Panc1 (cell line): ENCODE results near the gene CDH13. TPM values are rescaled to one million over a fixed set of nuclear protein-coding genes. Genes with fewer than 3 reads are reported as not detected.

Experiments used
- ATAC-seq: fragments of 200-7000 bp; cut with Tn5 transposase; 2 replicates; pipeline ENCODE4 v1.9.1; 2020; ENCODE audit warnings: mild to moderate bottlenecking, moderate library complexity
- BruUV-seq: library from RNA; stranded (reverse); fragments of 400-500 nt; replicated peaks from 2 replicates; lab custom pipeline; 2021; lab: Mats Ljungman, UMichigan
- CTCF ChIA-PET: fragments of 300-600 bp; sonication (Branson Sonifier 250); formaldehyde crosslinking; loops from one replicate; lab custom pipeline; 2022; ENCODE audit warnings: antibody characterized with exemption; lab: Charles Lee
- POLR2A ChIA-PET: fragments of 300-600 bp; sonication (Branson Sonifier 250); formaldehyde crosslinking; loops from one replicate; lab custom pipeline; 2022; ENCODE audit warnings: antibody characterized with exemption; lab: Charles Lee
- DNase-seq: peaks from one replicate; pipeline ENCODE4 v3.0.0-alpha.2; 2010; ENCODE audit warnings: low read depth, low spot score
- H3K27ac ChIP-seq: 2 replicates; pipeline ENCODE4 v1.5.1; 2011; ENCODE audit warnings: mild to moderate bottlenecking, low read length, inconsistent platforms
- H3K27me3 ChIP-seq: fragments of 200-500 bp; sonication (Bioruptor generic); 2 replicates; pipeline ENCODE4 v1.6.0; 2014; ENCODE audit warnings: low read length, inconsistent platforms; ENCODE audit not compliant: control insufficient read depth, insufficient read depth
- H3K36me3 ChIP-seq: fragments of 200-500 bp; sonication (Bioruptor generic); 2 replicates; pipeline ENCODE4 v1.5.1; 2014; ENCODE audit warnings: inconsistent platforms, mild to moderate bottlenecking, low read length, moderate library complexity; ENCODE audit not compliant: control insufficient read depth, insufficient read depth
- H3K4me1 ChIP-seq: 2 replicates; pipeline ENCODE4 v1.5.1; 2011; ENCODE audit warnings: inconsistent platforms, mild to moderate bottlenecking, low read length, moderate library complexity; ENCODE audit not compliant: control insufficient read depth, insufficient read depth
- H3K4me3 ChIP-seq, 2 experiments: 2 replicates each; pipeline ENCODE4 v1.5.1; 2011 to 2012; ENCODE audit warnings: low read depth in 2 of 2, low read length in 2 of 2, mild to moderate bottlenecking in 2 of 2, inconsistent platforms in 1 of 2, moderate library complexity in 1 of 2
- H3K9me3 ChIP-seq: fragments of 200-500 bp; sonication (Bioruptor generic); 2 replicates; pipeline ENCODE4 v1.5.1; 2014; ENCODE audit warnings: low read depth, mild to moderate bottlenecking, inconsistent platforms, low read length, moderate library complexity; ENCODE audit not compliant: control insufficient read depth, insufficient read depth
- CTCF ChIP-seq: fragments of 450-650 bp; IDR thresholded peaks from 2 replicates; pipeline ENCODE4 v1.5.1; 2017; ENCODE audit warnings: mild to moderate bottlenecking
- POLR2AphosphoS5 ChIP-seq: IDR thresholded peaks from 2 replicates; pipeline ENCODE4 v1.6.1; 2012; ENCODE audit warnings: mild to moderate bottlenecking, low read depth, low read length, moderate library complexity
- SIN3A ChIP-seq: IDR thresholded peaks from 2 replicates; pipeline ENCODE4 v1.6.1; 2012; ENCODE audit warnings: low read depth, mild to moderate bottlenecking, low read length, moderate library complexity, borderline replicate concordance; ENCODE audit not compliant: insufficient read depth
- TCF7L2 ChIP-seq: IDR thresholded peaks from 2 replicates; pipeline ENCODE4 v1.6.1; 2011; ENCODE audit warnings: mild to moderate bottlenecking, low read depth, low read length, inconsistent platforms
- in situ Hi-C: cut with HindIII; loops from 2 replicates; pipeline ENCODE4 v1.10.0; 2016; ENCODE audit warnings: low sequenced_read_pairs, low pct_unique_long_range_greater_than_20kb
- intact Hi-C: fragments of 100-400 bp; cut with micrococcal nuclease; formaldehyde crosslinking; loops from one replicate; pipeline ENCODE4 v1.10.0; 2022; ENCODE audit not compliant: unreplicated experiment
- total RNA-seq: library from RNA; stranded (reverse); gene quantifications from one replicate; pipeline ENCODE4 v1.2.1, GENCODE V29; 2021; ENCODE audit not compliant: unreplicated experiment
- TF ChIP-seq, protein P1 (sequence below), 2 experiments: IDR thresholded peaks; 2 replicates each; pipeline ENCODE4 v1.6.1; 2011 to 2012; ENCODE audit warnings: low read depth in 2 of 2, control low read depth in 1 of 2, low read length in 1 of 2, mild to moderate bottlenecking in 1 of 2, moderate library complexity in 1 of 2; ENCODE audit not compliant: insufficient read depth in 1 of 2

The CDH13 gene
- total RNA-seq, 1 experiment from 2014 or later = not detected

- in situ Hi-C loops = no loop called here
- no TSS peak for BruUV-seq
- ATAC-seq (no peak), DNase-seq (no peak)
- intact Hi-C loops = no loop called here
- TF ChIP-seq TCF7L2 (no peak), POLR2AphosphoS5 (no peak), CTCF (no peak), SIN3A (no peak)
- TF ChIP-seq, protein P1, sequence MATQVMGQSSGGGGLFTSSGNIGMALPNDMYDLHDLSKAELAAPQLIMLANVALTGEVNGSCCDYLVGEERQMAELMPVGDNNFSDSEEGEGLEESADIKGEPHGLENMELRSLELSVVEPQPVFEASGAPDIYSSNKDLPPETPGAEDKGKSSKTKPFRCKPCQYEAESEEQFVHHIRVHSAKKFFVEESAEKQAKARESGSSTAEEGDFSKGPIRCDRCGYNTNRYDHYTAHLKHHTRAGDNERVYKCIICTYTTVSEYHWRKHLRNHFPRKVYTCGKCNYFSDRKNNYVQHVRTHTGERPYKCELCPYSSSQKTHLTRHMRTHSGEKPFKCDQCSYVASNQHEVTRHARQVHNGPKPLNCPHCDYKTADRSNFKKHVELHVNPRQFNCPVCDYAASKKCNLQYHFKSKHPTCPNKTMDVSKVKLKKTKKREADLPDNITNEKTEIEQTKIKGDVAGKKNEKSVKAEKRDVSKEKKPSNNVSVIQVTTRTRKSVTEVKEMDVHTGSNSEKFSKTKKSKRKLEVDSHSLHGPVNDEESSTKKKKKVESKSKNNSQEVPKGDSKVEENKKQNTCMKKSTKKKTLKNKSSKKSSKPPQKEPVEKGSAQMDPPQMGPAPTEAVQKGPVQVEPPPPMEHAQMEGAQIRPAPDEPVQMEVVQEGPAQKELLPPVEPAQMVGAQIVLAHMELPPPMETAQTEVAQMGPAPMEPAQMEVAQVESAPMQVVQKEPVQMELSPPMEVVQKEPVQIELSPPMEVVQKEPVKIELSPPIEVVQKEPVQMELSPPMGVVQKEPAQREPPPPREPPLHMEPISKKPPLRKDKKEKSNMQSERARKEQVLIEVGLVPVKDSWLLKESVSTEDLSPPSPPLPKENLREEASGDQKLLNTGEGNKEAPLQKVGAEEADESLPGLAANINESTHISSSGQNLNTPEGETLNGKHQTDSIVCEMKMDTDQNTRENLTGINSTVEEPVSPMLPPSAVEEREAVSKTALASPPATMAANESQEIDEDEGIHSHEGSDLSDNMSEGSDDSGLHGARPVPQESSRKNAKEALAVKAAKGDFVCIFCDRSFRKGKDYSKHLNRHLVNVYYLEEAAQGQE (IDR thresholded peaks at IDR 0.05; ENCODE audit: insufficient read depth in 1 of 2, low read depth in 2 of 2, low read length in 1 of 2) = no peak
- Histone ChIP-seq H3K27me3 (no peaks in the 10 kb centered on the region), H3K4me1 (no peaks in the 10 kb centered on the region), H3K4me3 (no peak overlapping the region), H3K9me3 (no peaks in the 10 kb centered on the region), H3K36me3 (no peaks in the 10 kb centered on the region), H3K27ac (no peak overlapping the region)
- CTCF ChIA-PET = no interaction called here
- POLR2A ChIA-PET = no interaction called here
Observed at GRCh38 chr16:83212301-83212841, 585.6 kb downstream of the CDH13 start.

DNA sequence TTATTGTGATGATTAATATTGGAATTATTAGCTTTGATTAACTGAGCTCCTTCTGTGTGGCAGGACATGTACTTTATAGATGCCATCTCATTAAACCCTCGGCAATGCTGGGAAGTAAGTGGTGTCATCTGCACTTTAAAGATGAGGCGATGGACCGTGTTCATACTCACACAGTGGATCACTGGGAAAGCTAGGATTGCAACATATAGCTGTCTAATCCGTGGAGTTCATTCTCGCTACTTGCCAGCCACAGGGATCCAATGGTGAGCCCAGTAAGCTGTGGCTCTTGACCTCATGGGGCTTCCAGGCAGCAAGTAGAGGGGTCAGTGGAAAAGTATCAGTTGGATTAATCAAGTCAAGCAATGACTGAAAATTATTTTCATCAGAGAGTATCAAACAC is 587.9 kb downstream of the CDH13 start:
- no peaks in the 10 kb centered on the region for H3K36me3 ChIP-seq
- no peaks in the 10 kb centered on the region for H3K9me3 ChIP-seq
- CTCF ChIA-PET = interaction anchor here (0.6 to 0.7 kb wide), 2 partner anchors 461 to 475 kb away, joined by 3 to 4 read pairs; no protein-coding TSS in a partner anchor
- H3K4me3 ChIP-seq = no peak overlapping the region
- BruUV-seq = no TSS peak
- DNase-seq (no peak), ATAC-seq (no peak)
- no peak overlapping the region for H3K27ac ChIP-seq
- intact Hi-C loops = loop anchor here (1.0 kb wide), 1 partner anchor 951 kb away; no protein-coding TSS in a partner anchor
- H3K4me1 ChIP-seq = no peaks in the 10 kb centered on the region
- no peaks in the 10 kb centered on the region for H3K27me3 ChIP-seq
- POLR2A ChIA-PET = no interaction called here
- TF ChIP-seq, protein P1 (IDR thresholded peaks at IDR 0.05; ENCODE audit: insufficient read depth in 1 of 2, low read depth in 2 of 2, low read length in 1 of 2) = no peak
- no peak for TF ChIP-seq CTCF
- no peak for TF ChIP-seq SIN3A
- no peak for TF ChIP-seq POLR2AphosphoS5
- no peak for TF ChIP-seq TCF7L2
- in situ Hi-C loops = no loop called here
